ENCODE results near the gene POLRMT. TPM values are rescaled to one million over a fixed set of nuclear protein-coding genes. Genes with fewer than 3 reads are reported as not detected.

POLRMT gene
- total RNA-seq, 1 donor from 2014 or later: 14.1 TPM

DNA sequence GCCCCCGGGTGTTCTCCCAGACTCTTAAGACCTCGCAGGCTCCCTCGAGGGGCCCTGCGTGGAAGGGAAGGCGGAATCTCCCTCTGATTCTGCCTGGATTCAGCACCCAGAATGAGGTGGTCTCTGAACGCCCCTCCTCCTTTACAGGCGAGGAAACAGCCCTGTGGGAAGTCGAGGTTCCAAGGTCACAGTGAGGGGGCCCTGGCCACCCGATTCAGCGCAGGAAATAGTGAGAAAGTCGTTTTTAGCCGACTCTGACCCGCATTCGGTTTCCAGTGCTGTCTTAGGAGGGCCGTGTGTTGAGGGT lies 59.9 kb downstream of the POLRMT start:
- H3K4me2 ChIP-seq: peak overlapping the region; percentile 89
- Mint-ChIP-seq H3K4me3 (peak overlapping the region; percentile 92), H3K27me3 (ENCODE audit: insufficient read depth, low read depth) (peaks cover 13% of the 10 kb centered on the region), H3K9me3 (peaks cover 11% of the 10 kb centered on the region), H3K4me1 (peaks cover 36% of the 10 kb centered on the region), H3K27ac (no peak overlapping the region), H3K36me3 (peaks cover 12% of the 10 kb centered on the region)
- H2AFZ ChIP-seq (replicated peaks): no peak overlapping the region
- DNase-seq (ENCODE audit: low spot score): no peak
- peak overlapping the region; percentile 89 for H3K9ac ChIP-seq
- H3K27me3 ChIP-seq: peaks cover 8% of the 10 kb centered on the region
- peaks cover 43% of the 10 kb centered on the region for H3F3A ChIP-seq (ENCODE audit: low read depth)
- H3K36me3 ChIP-seq: no peaks in the 10 kb centered on the region
- no peaks in the 10 kb centered on the region for H3K9me3 ChIP-seq (ENCODE audit: low read depth)
- H3K79me2 ChIP-seq (ENCODE audit: low read depth): peaks cover 61% of the 10 kb centered on the region
- peaks cover 60% of the 10 kb centered on the region for H4K20me1 ChIP-seq (ENCODE audit: low read depth)
- TF ChIP-seq, protein P1, sequence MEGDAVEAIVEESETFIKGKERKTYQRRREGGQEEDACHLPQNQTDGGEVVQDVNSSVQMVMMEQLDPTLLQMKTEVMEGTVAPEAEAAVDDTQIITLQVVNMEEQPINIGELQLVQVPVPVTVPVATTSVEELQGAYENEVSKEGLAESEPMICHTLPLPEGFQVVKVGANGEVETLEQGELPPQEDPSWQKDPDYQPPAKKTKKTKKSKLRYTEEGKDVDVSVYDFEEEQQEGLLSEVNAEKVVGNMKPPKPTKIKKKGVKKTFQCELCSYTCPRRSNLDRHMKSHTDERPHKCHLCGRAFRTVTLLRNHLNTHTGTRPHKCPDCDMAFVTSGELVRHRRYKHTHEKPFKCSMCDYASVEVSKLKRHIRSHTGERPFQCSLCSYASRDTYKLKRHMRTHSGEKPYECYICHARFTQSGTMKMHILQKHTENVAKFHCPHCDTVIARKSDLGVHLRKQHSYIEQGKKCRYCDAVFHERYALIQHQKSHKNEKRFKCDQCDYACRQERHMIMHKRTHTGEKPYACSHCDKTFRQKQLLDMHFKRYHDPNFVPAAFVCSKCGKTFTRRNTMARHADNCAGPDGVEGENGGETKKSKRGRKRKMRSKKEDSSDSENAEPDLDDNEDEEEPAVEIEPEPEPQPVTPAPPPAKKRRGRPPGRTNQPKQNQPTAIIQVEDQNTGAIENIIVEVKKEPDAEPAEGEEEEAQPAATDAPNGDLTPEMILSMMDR (IDR thresholded peaks at IDR 0.05): no peak
- TF ChIP-seq EZH2phosphoT487 (IDR thresholded peaks at IDR 0.05) (no peak), EZH2 (IDR thresholded peaks at IDR 0.05) (no peak)
- H3K4me1 ChIP-seq: peaks cover 20% of the 10 kb centered on the region
- peak overlapping the region; percentile 36 for H3K27ac ChIP-seq
- H3K4me3 ChIP-seq: peak overlapping the region; percentile 97

DNA sequence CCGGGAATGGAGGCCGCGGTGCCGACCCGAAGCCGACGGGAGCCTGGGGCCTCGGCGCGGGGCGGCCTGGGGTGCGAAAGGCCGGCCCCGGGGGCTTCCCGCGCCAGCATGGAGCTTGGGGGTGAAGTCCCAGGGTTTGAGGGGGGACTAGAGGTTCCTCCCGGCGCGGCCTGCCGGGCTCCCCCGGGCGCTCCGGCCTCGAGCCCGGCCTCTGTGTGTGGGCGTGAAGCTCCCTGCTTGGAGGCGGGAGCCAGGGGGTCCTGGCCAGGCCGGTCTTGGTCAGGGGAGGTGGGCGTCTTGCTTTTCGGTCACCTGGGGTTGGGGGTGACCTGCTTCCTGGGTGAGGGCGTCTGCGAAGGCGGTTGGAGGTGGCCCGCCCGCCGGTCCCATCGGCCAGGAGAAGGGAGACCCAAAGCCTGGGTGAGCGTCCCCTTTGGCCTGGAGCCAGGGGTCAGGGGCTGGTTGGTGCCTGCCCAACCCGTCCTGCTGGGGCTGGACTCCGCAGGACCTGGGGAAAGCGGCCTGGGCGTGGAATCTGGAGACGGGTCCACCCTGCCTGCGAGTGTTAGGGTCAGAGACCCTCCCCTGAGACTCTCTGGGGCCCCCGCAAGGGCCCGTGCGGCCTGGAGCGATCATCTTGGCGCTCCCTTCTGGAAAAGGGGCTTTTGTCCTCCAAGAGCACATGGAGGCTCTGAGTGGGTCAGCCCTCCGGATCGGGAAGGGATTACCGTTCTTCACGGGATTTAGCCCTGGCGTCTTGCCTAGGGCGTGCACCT lies 60.4 kb downstream of the POLRMT start:
- Histone ChIP-seq H3K36me3 (no peaks in the 10 kb centered on the region), H3K9ac (peak overlapping the region; percentile 89), H3F3A (ENCODE audit: low read depth) (peaks cover 43% of the 10 kb centered on the region), H3K4me3 (peak overlapping the region; percentile 97), H3K27ac (peak overlapping the region; percentile 36), H2AFZ (replicated peaks) (no peak overlapping the region), H3K9me3 (ENCODE audit: low read depth) (no peaks in the 10 kb centered on the region), H3K4me1 (peaks cover 20% of the 10 kb centered on the region), H3K4me2 (peak overlapping the region; percentile 89), H4K20me1 (ENCODE audit: low read depth) (peaks cover 55% of the 10 kb centered on the region), H3K79me2 (ENCODE audit: low read depth) (peaks cover 56% of the 10 kb centered on the region), H3K27me3 (peaks cover 8% of the 10 kb centered on the region)
- peak; percentile 78 for DNase-seq (ENCODE audit: low spot score)
- Mint-ChIP-seq H3K27ac (no peak overlapping the region), H3K9me3 (peaks cover 11% of the 10 kb centered on the region), H3K36me3 (peaks cover 10% of the 10 kb centered on the region), H3K4me1 (peaks cover 36% of the 10 kb centered on the region), H3K27me3 (ENCODE audit: insufficient read depth, low read depth) (peaks cover 13% of the 10 kb centered on the region), H3K4me3 (peak overlapping the region; percentile 96)
- TF ChIP-seq, protein P1 (IDR thresholded peaks at IDR 0.05): no peak
- TF ChIP-seq EZH2 (IDR thresholded peaks at IDR 0.05) (no peak), EZH2phosphoT487 (IDR thresholded peaks at IDR 0.05) (no peak)

DNA sequence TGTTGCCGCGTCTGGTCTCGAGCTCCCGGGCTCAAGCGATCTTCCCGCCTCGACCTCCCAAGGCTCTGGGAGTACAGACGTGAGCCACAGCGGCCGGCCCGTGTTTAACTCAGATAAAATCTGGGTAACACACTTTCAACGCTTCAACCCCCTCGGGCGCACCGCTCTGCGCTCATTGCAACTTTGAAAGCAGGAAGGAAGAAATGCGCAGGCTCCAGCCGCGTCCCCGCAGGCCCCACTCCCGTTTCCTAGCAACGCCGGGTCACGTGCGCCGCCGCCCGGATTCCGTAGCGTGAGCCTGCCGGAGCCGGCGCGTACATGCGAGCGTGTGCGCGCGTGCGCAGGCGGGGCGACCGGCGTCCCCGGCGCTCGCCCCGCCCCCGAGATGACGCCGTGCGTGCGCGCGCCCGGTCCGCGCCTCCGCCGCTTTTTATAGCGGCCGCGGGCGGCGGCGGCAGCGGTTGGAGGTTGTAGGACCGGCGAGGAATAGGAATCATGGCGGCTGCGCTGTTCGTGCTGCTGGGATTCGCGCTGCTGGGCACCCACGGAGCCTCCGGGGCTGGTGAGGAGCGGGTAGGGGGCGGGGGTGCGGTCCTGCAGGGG lies 61.1 kb downstream of the POLRMT start, which contains the start of gene BSG:
TSS of gene BSG (plus strand) at position 457 of the 603 bp plus-strand sequence. CDS start at position 496, 39 bp downstream.
- Histone ChIP-seq H2AFZ (replicated peaks) (peak within 1 kb of the TSS; percentile 63), H3K4me3 (peak within 1 kb of the TSS; percentile 97), H3K4me1 (peaks cover 20% of the 10 kb centered on the region), H3K27ac (peak within 1 kb of the TSS; percentile 64), H3K27me3 (peaks cover 8% of the 10 kb centered on the region), H4K20me1 (ENCODE audit: low read depth) (peaks cover 48% of the 10 kb centered on the region), H3K9ac (peak within 1 kb of the TSS; percentile 89), H3K9me3 (ENCODE audit: low read depth) (no peaks in the 10 kb centered on the region), H3K79me2 (ENCODE audit: low read depth) (peaks cover 49% of the 10 kb centered on the region), H3F3A (ENCODE audit: low read depth) (peaks cover 43% of the 10 kb centered on the region), H3K4me2 (peak within 1 kb of the TSS; percentile 89), H3K36me3 (no peaks in the 10 kb centered on the region)
- TF ChIP-seq, protein P1 (IDR thresholded peaks at IDR 0.05): no peak
- TF ChIP-seq EZH2 (IDR thresholded peaks at IDR 0.05): no peak
- no peak for TF ChIP-seq EZH2phosphoT487 (IDR thresholded peaks at IDR 0.05)
- H3K4me1 Mint-ChIP-seq: peaks cover 36% of the 10 kb centered on the region
- H3K27ac Mint-ChIP-seq: peak within 1 kb of the TSS; percentile 100
- peak; percentile 100 for DNase-seq (ENCODE audit: low spot score)
- H3K9me3 Mint-ChIP-seq: peaks cover 11% of the 10 kb centered on the region
- peaks cover 13% of the 10 kb centered on the region for H3K27me3 Mint-ChIP-seq (ENCODE audit: insufficient read depth, low read depth)
- H3K36me3 Mint-ChIP-seq: peaks cover 12% of the 10 kb centered on the region
- H3K4me3 Mint-ChIP-seq: peak within 1 kb of the TSS; percentile 96

All from neural progenitor cell (in vitro differentiated cells).